T-helper 1 cell treated with Interleukin-12 subunit alpha and Interleukin-12 subunit beta and Interleukin-4 antibody, amounts not matched to agents 30 ng/mL and 1 ng/mL, for 36 hours (primary cell): Measurements from ENCODE around the gene PRCC. TPM values are rescaled to one million over a fixed set of nuclear protein-coding genes. Genes with fewer than 3 reads are reported as not detected.

Source experiments
- intact Hi-C: fragments of 100-400 bp; cut with micrococcal nuclease; formaldehyde crosslinking; loops from one replicate; pipeline ENCODE4 v1.15.1; 2024
- total RNA-seq: library from RNA; stranded (reverse); gene quantifications from 2 replicates; pipeline ENCODE4 v1.2.3, GENCODE V29; 2022

Gene PRCC
- 90.1 and 91.3 TPM in 2 replicates for total RNA-seq

- intact Hi-C loops, result loop anchor here (1.0 to 2.0 kb wide), 12 partner anchors 16 to 713 kb away; partner anchors contain the start of genes CCT3, ETV3, GPATCH4 and HDGF
Observed at GRCh38 chr1:156767101-156767878, at the start of gene PRCC. Gene PRCC (plus strand): TSS chr1:156767535. CDS start chr1:156767772, 237 bp downstream.

GRCh38 chr1:156721131-156721530 is 46.2 kb upstream of the PRCC start:
- intact Hi-C loops, result no loop called here

- intact Hi-C loops, result no loop called here
Observed at GRCh38 chr1:156721535-156721934, 45.8 kb upstream of the PRCC start.

GRCh38 chr1:156725683-156726280 is 41.6 kb upstream of the PRCC start:
- intact Hi-C loops, result loop anchor here (1.0 to 2.0 kb wide), 9 partner anchors 19 to 443 kb away; partner anchors contain the start of genes NTRK1 and SMG5

GRCh38 chr1:156726549-156727226 is 40.6 kb upstream of the PRCC start:
- intact Hi-C loops, result loop anchor here (1.0 to 2.0 kb wide), 7 partner anchors 20 to 444 kb away; partner anchors contain the start of genes NTRK1 and SMG5

GRCh38 chr1:156727492-156727891 is 39.8 kb upstream of the PRCC start:
- intact Hi-C loops, result loop anchor here (2.0 kb wide), 1 partner anchor 445 kb away; the partner anchor contains the start of gene SMG5

GRCh38 chr1:156727926-156728598 is 39.3 kb upstream of the PRCC start, which contains the start of gene METTL25B:
Gene METTL25B (plus strand): TSS chr1:156728469. CDS start chr1:156729105, 636 bp downstream.
- intact Hi-C loops, result loop anchor here (1.0 to 2.0 kb wide), 8 partner anchors 13 to 445 kb away; partner anchors contain the start of genes GPATCH4, HDGF, MRPL24 and PRCC

- intact Hi-C loops, result loop anchor here (1.0 kb wide), 7 partner anchors 12 to 272 kb away; partner anchors contain the start of genes GPATCH4, HDGF, MRPL24 and PRCC
Observed at GRCh38 chr1:156728599-156729462, 38.5 kb upstream of the PRCC start, which contains the start of gene ISG20L2. Gene ISG20L2 (minus strand): TSS chr1:156728766. CDS start chr1:156727652, 1,114 bp downstream.

GRCh38 chr1:156733989-156734584 is 33.2 kb upstream of the PRCC start:
- intact Hi-C loops, result no loop called here

GRCh38 chr1:156738407-156738806 is 28.9 kb upstream of the PRCC start:
- intact Hi-C loops, result no loop called here

GRCh38 chr1:156738916-156739315 is 28.4 kb upstream of the PRCC start:
- intact Hi-C loops, result no loop called here

GRCh38 chr1:156740237-156740740 is 27.0 kb upstream of the PRCC start:
- intact Hi-C loops, result loop anchor here (2.0 to 10.0 kb wide), 4 partner anchors 235 to 883 kb away; partner anchors contain the start of genes GON4L, KHDC4, SLC25A44 and SYT11

- intact Hi-C loops, result loop anchor here (1.0 to 10.0 kb wide), 10 partner anchors 10 to 884 kb away; partner anchors contain the start of genes CCT3, GON4L, HDGF and ISG20L2
Observed at GRCh38 chr1:156740741-156741480, 26.4 kb upstream of the PRCC start, which contains the start of gene MRPL24. Gene MRPL24 (minus strand): TSS chr1:156741088. CDS start chr1:156738704, 2,384 bp downstream.

GRCh38 chr1:156741481-156741983 is 25.8 kb upstream of the PRCC start:
- intact Hi-C loops, result loop anchor here (1.0 to 10.0 kb wide), 10 partner anchors 10 to 884 kb away; partner anchors contain the start of genes CCT3, GON4L, HDGF and ISG20L2

GRCh38 chr1:156742017-156742416 is 25.3 kb upstream of the PRCC start:
- intact Hi-C loops, result loop anchor here (5.0 to 10.0 kb wide), 3 partner anchors 550 to 885 kb away; partner anchors contain the start of genes GON4L, KHDC4, SLC25A44 and SYT11

- intact Hi-C loops, result loop anchor here (5.0 to 10.0 kb wide), 3 partner anchors 550 to 886 kb away; partner anchors contain the start of genes GON4L, KHDC4, SLC25A44 and SYT11
Observed at GRCh38 chr1:156742801-156743200, 24.5 kb upstream of the PRCC start.
